GM12865 (cell line): Measurements from ENCODE around the gene IGF2.

Experiments used
- DNase-seq: peaks from one replicate; pipeline ENCODE4 v3.0.0; 2010; ENCODE audit warnings: low read depth
- H3K4me3 ChIP-seq: 2 replicates; pipeline ENCODE4 v1.5.1; 2011; ENCODE audit warnings: mild to moderate bottlenecking, low read depth, low read length, control low read depth
- TF ChIP-seq, protein P1 (sequence below): IDR thresholded peaks from 2 replicates; pipeline ENCODE4 v1.5.1; 2011; ENCODE audit warnings: low read length, control low read depth, low read depth, inconsistent platforms; ENCODE audit not compliant: insufficient read depth; ENCODE audit errors: missing control alignments

Gene IGF2

DNA sequence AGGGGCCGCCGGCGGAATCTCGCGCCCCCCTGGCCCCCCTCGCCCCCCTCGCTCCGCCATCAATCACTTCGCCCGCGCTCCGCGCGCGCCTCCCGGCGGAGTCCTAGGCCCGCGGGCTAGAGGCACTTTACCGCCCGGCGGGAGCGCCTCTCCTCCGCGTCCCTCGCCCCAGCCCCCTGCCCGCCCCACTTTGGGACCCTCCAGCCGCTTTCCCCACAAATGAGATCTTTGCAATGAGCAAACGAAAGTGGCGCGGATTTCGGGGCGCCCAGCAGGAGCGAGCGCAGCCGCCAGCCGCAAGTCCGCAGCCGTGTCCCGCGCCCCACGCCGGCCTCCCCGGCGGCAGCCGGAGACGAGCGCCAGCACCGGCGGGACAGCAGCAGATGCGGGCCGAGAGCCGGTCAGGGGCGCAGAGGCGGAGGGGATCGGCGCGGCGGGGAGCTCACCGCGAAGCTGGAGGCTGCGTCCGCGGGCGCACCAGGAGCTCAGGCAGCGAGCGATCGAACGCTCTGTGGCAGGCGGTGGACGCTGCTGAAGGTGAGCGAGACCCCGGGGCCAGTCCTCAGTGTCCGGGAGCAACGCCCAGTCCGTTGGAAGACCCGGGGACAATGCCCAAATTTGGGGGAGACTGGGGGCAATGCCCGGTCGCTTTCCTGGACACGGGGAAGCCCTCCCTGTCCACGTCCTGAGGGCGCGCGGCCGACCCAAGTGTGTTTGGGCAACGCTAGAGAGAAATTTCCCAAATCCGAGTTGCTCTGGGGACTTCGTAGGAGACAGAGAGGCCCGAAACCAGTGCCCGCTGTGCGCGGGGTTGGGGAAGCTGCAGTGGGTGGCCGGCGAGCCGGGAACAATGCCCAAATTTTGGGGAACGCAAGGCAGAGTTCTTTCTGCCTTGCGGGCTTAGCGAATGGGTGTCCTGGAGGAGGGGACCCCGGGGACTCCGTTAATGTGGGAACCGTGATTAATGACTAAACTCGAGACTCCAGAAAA is 1.5 kb upstream of the IGF2 start:
- DNase-seq, result no peak
- H3K4me3 ChIP-seq, result no peak overlapping the region
- TF ChIP-seq, protein P1, sequence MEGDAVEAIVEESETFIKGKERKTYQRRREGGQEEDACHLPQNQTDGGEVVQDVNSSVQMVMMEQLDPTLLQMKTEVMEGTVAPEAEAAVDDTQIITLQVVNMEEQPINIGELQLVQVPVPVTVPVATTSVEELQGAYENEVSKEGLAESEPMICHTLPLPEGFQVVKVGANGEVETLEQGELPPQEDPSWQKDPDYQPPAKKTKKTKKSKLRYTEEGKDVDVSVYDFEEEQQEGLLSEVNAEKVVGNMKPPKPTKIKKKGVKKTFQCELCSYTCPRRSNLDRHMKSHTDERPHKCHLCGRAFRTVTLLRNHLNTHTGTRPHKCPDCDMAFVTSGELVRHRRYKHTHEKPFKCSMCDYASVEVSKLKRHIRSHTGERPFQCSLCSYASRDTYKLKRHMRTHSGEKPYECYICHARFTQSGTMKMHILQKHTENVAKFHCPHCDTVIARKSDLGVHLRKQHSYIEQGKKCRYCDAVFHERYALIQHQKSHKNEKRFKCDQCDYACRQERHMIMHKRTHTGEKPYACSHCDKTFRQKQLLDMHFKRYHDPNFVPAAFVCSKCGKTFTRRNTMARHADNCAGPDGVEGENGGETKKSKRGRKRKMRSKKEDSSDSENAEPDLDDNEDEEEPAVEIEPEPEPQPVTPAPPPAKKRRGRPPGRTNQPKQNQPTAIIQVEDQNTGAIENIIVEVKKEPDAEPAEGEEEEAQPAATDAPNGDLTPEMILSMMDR, result no peak

DNA sequence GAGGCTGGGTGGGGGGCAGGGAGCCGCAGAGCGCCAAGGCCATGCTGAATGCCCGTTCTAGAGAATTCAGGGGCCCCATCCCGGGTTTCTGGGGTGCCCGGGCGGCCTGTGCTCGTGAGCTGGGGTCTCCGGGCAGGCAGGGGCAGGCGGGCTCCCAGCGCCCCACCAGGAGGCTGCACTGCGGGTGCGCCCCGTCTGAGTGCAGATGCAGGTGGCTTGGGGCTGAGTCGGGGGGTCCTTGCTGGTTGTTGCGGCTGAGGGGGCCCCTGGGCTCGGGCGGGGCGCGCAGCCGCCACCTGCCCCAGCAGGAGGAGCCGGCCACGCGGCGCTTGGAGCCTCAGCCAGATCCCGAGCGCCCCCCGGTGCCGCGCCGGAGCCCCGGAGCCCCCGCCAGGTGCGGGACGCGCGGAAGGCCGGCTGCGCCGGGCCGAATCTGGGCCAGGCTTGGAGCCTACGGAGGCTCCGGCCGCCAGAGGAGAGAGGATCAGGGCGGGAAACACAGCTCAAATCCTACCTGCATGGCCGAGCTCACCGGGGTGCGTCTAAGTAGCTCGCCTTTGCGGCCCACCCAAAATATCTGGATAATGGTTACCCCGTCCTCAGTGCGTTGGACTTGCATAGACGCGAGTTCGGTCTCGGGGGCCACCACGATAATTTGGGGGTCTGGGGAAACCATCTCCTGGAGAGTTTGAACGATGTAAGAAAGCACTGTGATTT is 590 bp upstream of the IGF2 start:
- DNase-seq, result no peak
- no peak overlapping the region for H3K4me3 ChIP-seq
- TF ChIP-seq, protein P1, result no peak

DNA sequence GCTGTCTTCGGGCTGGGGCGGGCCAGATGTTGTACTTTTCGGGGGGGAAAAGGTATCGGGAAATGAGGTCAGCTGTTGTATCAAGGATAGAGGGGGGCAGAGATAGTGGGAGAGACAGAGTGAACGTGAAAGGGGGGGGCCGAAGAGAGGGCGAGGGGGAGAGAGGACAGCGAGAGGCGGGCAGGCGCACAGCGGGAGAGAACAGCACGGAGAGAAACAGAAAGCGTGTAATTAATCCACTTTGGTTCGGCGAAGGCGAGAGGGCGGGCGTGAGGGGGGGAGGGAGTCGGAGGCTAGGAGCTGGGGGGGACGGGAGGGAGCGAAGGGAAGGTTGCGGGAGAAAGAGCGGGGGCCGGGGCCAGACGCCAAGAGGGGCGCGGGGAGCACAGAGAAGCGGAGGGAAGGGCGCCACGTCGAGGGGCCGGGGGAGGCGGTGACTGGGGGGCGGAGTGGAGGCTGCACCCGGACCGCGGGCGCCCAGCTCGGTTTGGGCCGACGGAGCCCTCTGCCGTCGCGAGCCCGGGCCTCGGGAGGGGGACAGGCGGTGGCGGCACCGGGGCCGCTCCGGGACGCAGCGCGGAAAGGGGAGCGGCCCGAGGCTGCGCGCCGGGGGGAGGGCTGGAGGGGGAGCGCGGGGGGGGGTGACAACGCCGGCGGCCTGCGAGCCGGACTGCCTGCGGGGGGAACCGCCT is 612 bp downstream of the IGF2 start:
- H3K4me3 ChIP-seq, result no peak overlapping the region
- no peak for DNase-seq
- TF ChIP-seq, protein P1, result no peak

DNA sequence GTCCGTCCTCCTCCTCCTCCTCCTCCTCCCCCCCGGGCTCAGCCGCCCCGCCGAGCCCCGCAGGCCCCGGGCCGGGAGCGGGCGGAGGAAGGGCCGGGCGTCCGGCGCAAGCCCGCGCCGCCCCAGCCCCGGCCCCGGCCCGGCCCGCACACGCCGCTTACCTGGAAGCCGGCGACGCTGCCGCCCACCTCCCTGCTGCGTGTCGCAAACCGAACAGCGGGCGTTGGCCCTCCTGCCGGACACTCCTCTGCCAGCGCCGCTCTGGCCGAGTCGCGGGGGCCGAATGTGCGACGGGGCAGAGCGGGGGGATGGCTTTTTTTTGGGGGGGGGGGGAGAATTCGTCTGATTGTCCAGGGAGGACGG is 1.1 kb downstream of the IGF2 start:
- H3K4me3 ChIP-seq, result no peak overlapping the region
- DNase-seq, result no peak
- TF ChIP-seq, protein P1, result no peak

DNA sequence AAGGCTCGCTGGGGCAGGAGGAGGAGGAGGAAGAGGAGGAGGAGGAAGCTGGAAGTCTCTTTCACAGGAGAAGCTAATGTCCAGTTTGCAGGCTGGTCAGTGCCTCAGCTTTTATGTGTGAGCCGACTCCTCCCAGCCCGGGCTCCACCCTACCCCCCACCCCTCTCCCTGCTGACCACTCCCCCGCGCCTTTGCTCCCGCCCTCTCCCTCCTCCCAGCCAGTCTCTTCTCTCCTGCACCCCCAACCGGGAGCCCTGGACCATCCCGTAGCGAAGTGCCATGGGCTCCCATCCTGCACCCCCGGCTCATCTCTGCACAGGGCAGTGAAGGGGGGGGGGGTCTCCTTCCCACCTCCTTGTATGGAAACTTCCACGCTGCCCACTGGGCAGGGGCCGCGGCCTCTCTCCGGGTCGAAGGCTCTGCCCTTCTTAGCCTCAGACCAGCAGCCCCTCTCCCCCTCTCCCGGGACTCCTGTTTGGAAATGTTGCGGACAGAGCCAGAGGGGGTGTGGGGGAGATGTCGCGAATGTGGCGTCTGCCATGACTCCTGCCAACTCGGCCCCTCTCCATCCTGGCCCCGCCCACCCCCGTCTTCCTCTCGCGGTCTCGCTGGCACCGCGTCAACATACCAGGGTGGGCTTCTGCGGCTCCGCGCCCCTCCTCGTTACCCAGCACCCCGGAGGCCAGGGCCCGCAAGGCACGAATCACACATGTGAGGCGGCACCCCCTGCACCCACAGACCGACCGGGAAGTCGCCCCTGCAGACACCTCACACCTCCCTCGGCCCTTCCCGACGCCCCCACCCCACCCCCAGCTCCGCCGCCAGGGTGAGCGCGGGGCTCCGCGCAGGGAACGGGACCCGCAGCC is 1.8 kb downstream of the IGF2 start:
- H3K4me3 ChIP-seq, result no peak overlapping the region
- no peak for DNase-seq
- TF ChIP-seq, protein P1, result no peak

DNA sequence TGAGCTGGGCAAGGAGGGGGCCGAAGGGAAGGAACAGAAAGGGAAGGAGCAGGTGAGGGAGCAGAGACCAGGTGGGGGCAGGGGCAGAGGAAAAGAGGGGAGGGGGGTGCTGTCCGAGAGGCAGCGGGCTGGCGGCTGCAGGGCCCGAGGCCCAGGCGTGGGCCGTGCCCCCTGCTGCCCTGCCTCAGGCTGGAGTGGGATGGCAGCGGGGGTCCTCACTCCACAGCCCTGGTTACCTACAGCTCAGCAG is 2.3 kb downstream of the IGF2 start:
- no peak for DNase-seq
- TF ChIP-seq, protein P1, result no peak
- no peak overlapping the region for H3K4me3 ChIP-seq
